ENCODE results near the gene SPTLC3. TPM values are rescaled to one million over a fixed set of nuclear protein-coding genes. Genes with fewer than 3 reads are reported as not detected.

The SPTLC3 gene
- total and polyA plus RNA-seq, 2 experiments from 2014 or later, result 0.52 to 0.66 TPM

- no peaks in the 10 kb centered on the region for H3K9me3 Mint-ChIP-seq
- Histone ChIP-seq H3K4me3 (no peak overlapping the region), H3K4me1 (ENCODE audit: insufficient read depth) (no peaks in the 10 kb centered on the region), H3K79me2 (replicated peaks; ENCODE audit: insufficient read depth) (no peaks in the 10 kb centered on the region), H3K9me2 (ENCODE audit: insufficient read depth) (peaks cover 13% of the 10 kb centered on the region), H4K20me1 (replicated peaks; ENCODE audit: insufficient read depth) (no peaks in the 10 kb centered on the region), H3F3A (replicated peaks; ENCODE audit: low read depth) (no peaks in the 10 kb centered on the region), H2AFZ (no peak overlapping the region), H3K27ac (ENCODE audit: low read depth) (no peak overlapping the region), H3K4me2 (no peak overlapping the region), H3K27me3 (ENCODE audit: insufficient read depth) (no peaks in the 10 kb centered on the region), H3K36me3 (ENCODE audit: insufficient read depth) (no peaks in the 10 kb centered on the region)
- H3K4me3 Mint-ChIP-seq, result no peak overlapping the region
- no peaks in the 10 kb centered on the region for H3K36me3 Mint-ChIP-seq (ENCODE audit: low read depth)
- TF ChIP-seq STAT1 (IDR thresholded peaks at IDR 0.05; ENCODE audit: unreplicated experiment) (no peak), EZH2 (IDR thresholded peaks at IDR 0.05; ENCODE audit: low read depth, unreplicated experiment) (no peak), ETS1 (IDR thresholded peaks at IDR 0.05) (no peak), POLR2AphosphoS5 (IDR thresholded peaks at IDR 0.05; ENCODE audit: low read depth) (no peak), CREB1 (CRISPR knock-in tag; IDR thresholded peaks at IDR 0.05; ENCODE audit: low read depth) (no peak), JUNB (IDR thresholded peaks at IDR 0.05; ENCODE audit: unreplicated experiment) (no peak), ZNF114 (CRISPR knock-in tag; IDR thresholded peaks at IDR 0.05) (no peak), ZNF462 (CRISPR knock-in tag; IDR thresholded peaks at IDR 0.05) (no peak), REST (IDR thresholded peaks at IDR 0.05; ENCODE audit: unreplicated experiment) (no peak), ZNF331 (CRISPR knock-in tag; IDR thresholded peaks at IDR 0.05; ENCODE audit: low read depth) (no peak), NANOG (IDR thresholded peaks at IDR 0.05; ENCODE audit: borderline replicate concordance) (no peak), CTCF (conservative IDR thresholded peaks at IDR 0.05; ENCODE audit: low read depth in 2 of 2) (no peak), EZH2phosphoT487 (IDR thresholded peaks at IDR 0.05; ENCODE audit: unreplicated experiment) (no peak)
- H3K4me1 Mint-ChIP-seq, result peaks cover 4% of the 10 kb centered on the region; the same call in 2 of the 3 replicates
- peaks cover 3% of the 10 kb centered on the region for H3K27me3 Mint-ChIP-seq (ENCODE audit: insufficient read depth, low read depth, poor library complexity)
- ATAC-seq (no peak), DNase-seq (ENCODE audit: low spot score) (no peak)
- no peak overlapping the region for H3K27ac Mint-ChIP-seq
Measured at GRCh38 chr20:13041574-13042457, 33.0 kb downstream of the SPTLC3 start.
